Measurements from ENCODE around the gene CCDC110.

CCDC110 gene

DNA sequence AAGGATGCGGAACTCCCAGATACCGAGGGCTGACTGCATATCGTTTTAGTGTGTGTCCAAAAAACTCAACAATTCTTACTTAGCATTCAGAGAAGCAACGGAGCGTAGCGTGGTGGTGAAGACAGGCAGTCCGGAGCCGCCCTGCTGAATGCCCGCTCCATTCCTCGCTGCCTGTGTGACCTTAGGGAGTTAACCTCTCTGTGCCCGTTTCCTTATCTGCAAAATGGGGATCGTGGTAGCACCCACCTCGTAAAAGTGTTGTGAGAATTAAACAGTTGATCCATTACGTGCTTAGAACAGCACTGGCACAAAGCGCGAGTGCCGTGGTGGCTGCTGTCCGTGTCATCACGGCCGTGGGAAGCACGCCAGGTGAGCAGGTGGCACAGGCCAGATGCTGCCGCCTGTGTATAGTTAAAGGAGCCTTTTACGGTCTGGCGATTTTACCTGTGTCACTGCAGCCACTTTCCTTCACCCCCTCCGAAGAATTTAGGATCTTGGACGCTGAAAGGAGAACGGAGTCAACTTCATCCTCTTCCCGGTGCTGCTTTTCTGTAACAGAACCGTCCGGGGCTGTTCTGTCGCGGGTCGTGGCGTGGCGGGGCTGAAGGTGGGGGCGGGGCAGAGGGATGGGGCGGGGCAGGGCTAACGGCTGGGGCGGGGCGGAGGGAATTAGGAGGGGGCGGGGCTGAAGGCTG is 885 bp downstream of the CCDC110 start:
- peak; percentile 67 for DNase-seq

DNA sequence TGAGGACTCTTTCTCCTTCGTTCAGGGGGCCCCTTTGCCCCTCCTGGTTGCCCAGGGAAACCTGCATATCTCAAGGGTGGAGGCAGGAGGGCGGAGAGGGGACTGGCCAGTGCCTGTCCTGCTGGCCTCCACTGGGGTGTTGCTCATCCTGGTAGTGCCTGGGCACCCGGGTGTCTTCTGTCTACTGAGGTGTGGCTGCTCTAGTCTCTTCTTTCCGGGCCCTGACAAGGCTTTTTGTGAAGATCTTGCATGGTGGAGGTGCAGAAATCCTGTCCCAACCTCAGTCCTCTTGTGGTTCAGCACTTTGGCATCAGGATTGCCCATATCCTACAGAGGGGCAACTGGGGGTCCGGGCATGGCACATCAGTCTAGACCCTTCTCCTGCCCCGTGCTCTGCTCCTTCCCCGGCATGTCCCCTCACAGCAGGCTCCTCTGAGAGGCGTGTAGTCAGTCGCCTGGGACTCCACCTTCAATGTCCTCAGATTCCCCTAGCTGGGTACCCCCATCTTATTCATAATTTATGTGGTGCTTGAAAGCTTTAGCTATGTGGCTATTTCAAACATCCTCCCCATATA is 1.9 kb downstream of the CCDC110 start:
- no peak for DNase-seq

DNA sequence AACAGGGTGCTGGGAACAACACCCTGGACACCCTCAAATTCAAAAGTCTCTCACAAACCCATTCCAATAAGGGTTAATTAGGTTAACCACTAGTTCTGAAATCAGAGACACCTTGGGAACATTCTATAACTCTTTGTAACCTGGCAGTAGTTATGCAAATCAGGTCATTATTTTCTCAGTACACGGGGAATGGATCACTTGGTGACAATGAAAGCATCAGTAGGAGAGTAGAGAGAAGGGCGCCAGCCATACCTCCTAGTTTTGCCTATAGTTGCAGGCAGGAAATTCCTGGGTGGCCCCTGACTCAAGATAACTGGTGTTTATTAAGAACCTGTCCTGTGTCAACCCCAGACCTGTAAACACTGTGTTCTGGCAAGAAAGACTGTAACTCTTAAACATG is 2.5 kb downstream of the CCDC110 start:
- DNase-seq: no peak

DNA sequence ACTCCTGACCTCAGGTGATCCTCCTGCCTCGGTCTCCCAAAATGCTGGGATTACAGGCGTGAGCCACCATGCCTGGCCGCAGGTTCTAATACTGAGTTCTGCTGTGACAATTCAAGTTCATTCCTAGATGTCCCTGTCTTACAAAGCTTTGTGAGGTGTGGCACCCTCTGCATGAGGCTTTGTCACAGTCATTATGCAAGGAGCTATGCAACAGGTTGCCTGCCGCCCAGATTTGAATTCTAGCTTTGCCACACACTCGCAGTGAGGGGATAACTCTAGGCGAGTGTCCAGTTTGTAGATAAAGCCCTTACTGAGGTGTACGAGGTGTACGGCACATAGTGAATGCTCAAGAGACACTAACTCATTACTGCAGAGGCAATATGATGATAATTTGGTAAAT is 3.5 kb downstream of the CCDC110 start:
- DNase-seq: no peak

GRCh38 chr4:185467101-185467500 is 4.4 kb downstream of the CCDC110 start:
- no peak for DNase-seq

GRCh38 chr4:185465707-185466106 is 5.8 kb downstream of the CCDC110 start:
- no peak for DNase-seq

DNA sequence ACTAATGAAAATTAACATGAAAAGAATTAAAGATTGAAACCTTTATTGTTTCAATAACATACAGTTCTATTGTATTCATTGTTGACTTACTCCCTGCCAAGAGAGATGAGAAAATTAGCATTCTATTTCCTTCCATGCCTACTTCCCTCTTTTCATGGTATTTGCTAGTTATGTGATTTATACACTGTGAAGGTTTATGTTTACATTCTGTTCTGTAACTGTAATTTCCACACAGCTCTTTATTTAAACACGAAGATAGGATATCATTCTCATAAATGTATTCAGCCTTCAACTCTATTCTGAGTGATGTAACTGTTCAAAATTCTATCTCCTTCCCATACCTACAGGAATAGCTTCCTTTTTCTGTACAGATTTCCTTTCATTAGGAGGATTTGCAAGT is 6.6 kb downstream of the CCDC110 start:
- no peak for DNase-seq

GRCh38 chr4:185464183-185464582 is 7.3 kb downstream of the CCDC110 start:
- no peak for DNase-seq

- no peak for DNase-seq
Observed at GRCh38 chr4:185463541-185463940, 8.0 kb downstream of the CCDC110 start.

- DNase-seq: no peak
Observed at GRCh38 chr4:185461565-185461964, 10.0 kb downstream of the CCDC110 start.

- peak; percentile 24 for DNase-seq
Observed at GRCh38 chr4:185457136-185457535, 14.4 kb downstream of the CCDC110 start.

GRCh38 chr4:185456131-185456530 is 15.4 kb downstream of the CCDC110 start:
- no peak for DNase-seq

DNA sequence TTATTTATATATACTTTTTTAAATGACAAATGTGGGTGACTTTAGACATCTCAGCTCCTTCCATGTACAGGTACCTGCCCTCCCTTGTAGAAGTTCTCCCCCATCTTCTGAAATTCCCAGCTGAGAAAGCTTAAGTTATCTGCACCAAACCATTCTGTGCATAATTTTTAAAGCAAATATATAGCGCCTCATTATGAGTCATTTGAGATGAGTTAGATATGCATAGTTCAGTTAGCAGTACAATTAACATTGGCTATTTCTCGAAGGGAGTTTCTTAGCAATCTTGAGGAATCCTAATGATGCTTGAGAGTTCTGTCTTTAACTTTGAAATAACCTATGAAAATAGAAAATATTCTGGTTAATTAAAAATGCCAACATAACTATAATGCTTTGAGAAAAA is 26.3 kb downstream of the CCDC110 start:
- no peak for DNase-seq

DNA sequence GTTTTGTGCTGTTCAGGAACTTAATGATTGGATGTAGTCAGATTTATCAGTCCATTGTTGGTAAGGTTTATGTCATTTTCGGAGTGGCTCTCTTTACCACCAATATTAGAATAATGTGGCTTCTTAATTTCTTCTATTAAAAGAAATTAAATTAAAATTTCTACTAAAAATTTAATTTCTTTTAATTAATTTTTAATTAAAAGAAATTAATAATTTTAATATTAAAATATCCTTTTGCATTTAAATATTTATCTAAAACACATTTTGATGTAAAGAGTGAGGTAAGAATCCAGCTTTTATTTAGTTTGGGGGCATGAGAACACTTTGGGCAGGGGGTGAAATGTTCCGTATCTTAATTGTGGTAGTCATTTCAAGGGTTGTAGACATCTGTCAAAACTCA is 30.1 kb downstream of the CCDC110 start:
- no peak for DNase-seq

GRCh38 chr4:185437809-185438208 is 33.7 kb downstream of the CCDC110 start:
- no peak for DNase-seq

- no peak for DNase-seq
Observed at GRCh38 chr4:185435466-185435865, 36.1 kb downstream of the CCDC110 start.

DNA sequence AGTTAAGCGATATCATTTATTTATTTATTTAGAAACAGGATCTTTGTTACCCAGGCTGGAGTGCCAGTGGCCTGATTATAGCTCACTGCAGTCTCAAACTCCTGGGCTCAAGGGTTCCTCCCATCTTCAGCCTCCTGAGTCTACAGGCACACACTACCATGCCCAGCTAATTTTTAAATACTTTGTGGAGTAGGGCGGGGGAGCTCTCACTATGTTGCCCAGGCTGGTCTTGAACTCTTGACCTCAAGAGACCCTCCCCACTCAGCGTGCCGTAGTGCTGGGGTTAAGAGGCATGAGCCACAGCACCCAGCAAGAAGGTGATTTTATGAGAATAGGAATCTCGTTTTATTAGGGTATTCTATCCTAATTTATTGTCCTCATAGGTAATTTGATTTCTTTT is 41.9 kb downstream of the CCDC110 start:
- peak; percentile 17 for DNase-seq

GRCh38 chr4:185426960-185427688 is 44.4 kb downstream of the CCDC110 start:
- no peak for DNase-seq

DNA sequence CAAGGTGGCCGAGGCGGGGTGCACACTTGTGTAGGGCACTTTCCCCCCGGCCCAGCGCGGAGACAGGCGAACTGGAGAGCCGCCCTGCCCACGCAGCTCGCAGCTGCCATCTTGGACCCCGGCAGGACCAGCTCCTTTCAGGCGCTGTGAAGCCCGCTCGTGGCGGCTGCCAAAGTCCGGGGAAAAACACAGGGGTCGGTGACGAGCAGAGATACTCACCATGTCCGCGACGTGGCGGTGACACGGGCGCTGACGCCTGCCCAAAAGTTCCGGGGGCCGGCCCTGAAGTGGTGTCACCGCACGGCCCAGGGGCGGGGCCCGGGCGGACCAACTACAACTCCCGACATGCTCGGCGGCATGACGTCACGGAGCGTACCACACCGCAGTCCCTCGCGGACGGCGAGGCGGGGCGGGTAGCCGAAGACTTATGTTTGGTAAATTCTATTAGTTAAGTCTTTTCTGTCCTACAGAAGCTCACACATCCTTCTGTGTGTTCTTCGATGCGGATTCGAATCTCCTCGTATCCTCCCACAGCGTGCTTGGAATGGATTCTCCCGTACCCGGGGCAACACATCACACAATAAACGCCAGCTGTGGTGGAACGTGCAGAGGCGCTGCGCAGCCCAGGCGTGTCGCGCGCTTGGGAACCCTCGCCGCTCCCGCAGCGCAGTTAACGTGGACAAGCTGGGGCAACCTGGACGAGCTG is 45.7 kb downstream of the CCDC110 start, which contains the start of gene UFSP2:
UFSP2 (minus strand) TSS at position 318 of the 706 bp plus-strand sequence; CDS start at position 222, 96 bp downstream.
- DNase-seq: peak; percentile 92

DNA sequence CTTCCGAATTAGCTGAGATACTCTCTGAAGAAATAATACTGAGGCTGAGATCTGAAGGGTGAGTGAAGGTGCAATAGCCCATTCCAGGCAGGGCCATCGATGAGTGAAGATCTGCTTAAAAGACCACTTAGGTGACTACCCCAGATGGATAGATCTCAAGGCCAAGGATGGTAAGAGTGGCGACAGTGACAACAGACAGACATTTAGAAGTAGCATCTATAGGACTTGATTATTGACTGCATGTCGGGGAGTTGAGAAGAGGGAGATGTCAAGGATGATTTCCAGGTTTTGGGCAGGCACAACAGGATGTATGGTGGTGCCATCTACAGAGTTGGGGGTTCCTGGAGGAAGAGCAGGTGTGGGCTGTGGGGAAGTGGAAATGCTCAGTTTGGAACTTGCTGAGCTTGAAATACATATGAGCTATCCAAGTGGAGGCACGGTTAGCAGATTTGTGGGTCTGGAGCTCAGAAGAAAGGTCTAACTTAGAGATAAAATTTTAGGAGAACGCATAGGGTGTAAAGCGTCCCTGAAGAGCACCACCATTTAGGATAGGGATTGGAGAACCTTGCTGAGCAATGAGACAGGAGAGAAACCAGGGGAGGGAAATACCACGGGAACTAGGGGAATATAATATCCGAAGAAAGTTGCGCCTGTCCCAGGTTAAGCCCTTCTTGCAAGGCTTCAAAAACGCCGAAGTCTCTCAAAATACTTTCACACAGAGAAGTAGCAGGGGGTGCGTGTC is 46.5 kb downstream of the CCDC110 start:
- DNase-seq: peak; percentile 77

DNA sequence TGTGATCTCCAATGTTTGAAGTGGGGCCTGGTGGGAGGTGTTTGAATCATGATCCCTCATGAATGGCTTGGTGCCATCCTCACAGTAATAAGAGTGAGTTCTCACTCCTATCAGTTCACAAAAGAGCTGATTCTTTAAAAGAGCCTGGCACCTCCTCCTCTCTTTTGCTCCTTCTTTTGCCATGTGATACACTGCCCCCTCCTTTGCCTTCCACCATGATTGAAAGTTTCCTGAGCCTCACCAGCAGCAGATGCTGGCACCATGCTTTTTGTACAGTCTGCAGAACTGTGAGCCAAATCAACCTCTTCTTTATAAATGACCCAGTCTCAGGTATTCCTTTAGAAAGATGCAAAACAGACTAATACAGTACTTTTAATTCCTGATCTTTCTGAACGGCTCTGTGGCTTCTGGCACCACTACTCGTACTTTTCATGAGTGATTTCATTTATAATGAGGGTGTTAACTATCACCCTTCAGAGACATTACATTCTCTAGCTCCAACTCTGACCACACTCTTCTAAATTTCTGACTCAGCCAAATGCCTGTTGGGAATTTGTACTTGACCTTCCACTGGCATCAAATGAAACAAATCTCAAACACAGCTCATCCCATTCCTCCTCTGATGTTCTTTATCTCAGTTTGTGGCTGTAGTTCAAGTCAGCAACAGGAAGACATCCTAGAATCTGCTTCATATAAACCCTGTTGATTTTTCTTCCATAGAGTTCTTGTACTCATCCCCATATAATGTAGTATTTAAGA is 50.0 kb downstream of the CCDC110 start:
- no peak for DNase-seq

GRCh38 chr4:185416955-185417354 is 54.6 kb downstream of the CCDC110 start:
- DNase-seq: no peak

Measured in OCI-M1 (cell line).